Vagina (tissue), 2 donors: ENCODE data around the gene ADAMTS15. TPM values are rescaled to one million over a fixed set of nuclear protein-coding genes. Genes with fewer than 3 reads are reported as not detected.

Experiments used
- DNase-seq, 2 donors: peaks; one replicate each; pipeline ENCODE4 v3.0.0-alpha.2; 2017; ENCODE audit errors: extremely low spot score in 2 of 2
- H3K27ac ChIP-seq: fragments of 200-600 bp; sonication (generic); one replicate; pipeline ENCODE4 v1.5.1; 2019
- H3K27me3 ChIP-seq: fragments of 200-600 bp; sonication (generic); one replicate; pipeline ENCODE4 v1.5.1; 2019
- H3K36me3 ChIP-seq, 2 donors: fragments of 200-600 bp; sonication (generic); one replicate each; pipeline ENCODE4 v1.5.1; 2017 to 2019
- H3K4me1 ChIP-seq: fragments of 200-600 bp; sonication (generic); one replicate; pipeline ENCODE4 v1.5.1; 2019
- H3K4me3 ChIP-seq, 2 donors: fragments of 200-600 bp; sonication (generic); 1 replicate in 1 of 2; 2 replicates in 1 of 2; pipeline ENCODE4 v1.5.1; 2016 to 2019
- H3K9me3 ChIP-seq: fragments of 200-600 bp; sonication (generic); one replicate; pipeline ENCODE4 v1.5.1; 2019
- POLR2A ChIP-seq, 2 donors: fragments of 450-650 bp; IDR thresholded peaks; one replicate each; pipeline ENCODE4 v1.6.1; 2017; ENCODE audit warnings: antibody characterized with exemption in 2 of 2, mild to moderate bottlenecking in 2 of 2, moderate library complexity in 2 of 2
- POLR2AphosphoS5 ChIP-seq, 2 donors: sonication (generic); formaldehyde crosslinking; IDR thresholded peaks; one replicate each; pipeline ENCODE4 v1.9.0; 2017; ENCODE audit warnings: antibody characterized with exemption in 2 of 2, mild to moderate bottlenecking in 2 of 2, low read depth in 1 of 2; ENCODE audit not compliant: insufficient read depth in 1 of 2
- intact Hi-C: fragments of 100-400 bp; cut with DNase I; formaldehyde crosslinking; loops from one replicate; pipeline ENCODE4 v1.15.1; 2023
- total RNA-seq: library from RNA; depleted of rRNA; stranded (reverse); fragments of >200 nt; gene quantifications from one replicate; pipeline ENCODE4 v1.2.3, GENCODE V29; 2016
- TF ChIP-seq, protein P1 (sequence below), 3 experiments: fragments of 450-650 bp in 2 of 3; fragments of 200-600 bp in 1 of 3; sonication (generic) in 1 of 3; IDR thresholded peaks; one replicate each; pipeline ENCODE4 v1.5.1; 2017 to 2019; ENCODE audit warnings: antibody characterized with exemption in 3 of 3, mild to moderate bottlenecking in 2 of 3, moderate library complexity in 2 of 3

Gene ADAMTS15
- total RNA-seq, 1 donor from 2014 or later, result 12.0 TPM

GRCh38 chr11:130413405-130414106 lies 34.9 kb upstream of the ADAMTS15 start:
- TF ChIP-seq POLR2AphosphoS5 (IDR thresholded peaks at IDR 0.05; ENCODE audit: insufficient read depth in 1 of 2, low read depth in 1 of 2) (no peak), POLR2A (IDR thresholded peaks at IDR 0.05) (no peak)
- TF ChIP-seq, protein P1, sequence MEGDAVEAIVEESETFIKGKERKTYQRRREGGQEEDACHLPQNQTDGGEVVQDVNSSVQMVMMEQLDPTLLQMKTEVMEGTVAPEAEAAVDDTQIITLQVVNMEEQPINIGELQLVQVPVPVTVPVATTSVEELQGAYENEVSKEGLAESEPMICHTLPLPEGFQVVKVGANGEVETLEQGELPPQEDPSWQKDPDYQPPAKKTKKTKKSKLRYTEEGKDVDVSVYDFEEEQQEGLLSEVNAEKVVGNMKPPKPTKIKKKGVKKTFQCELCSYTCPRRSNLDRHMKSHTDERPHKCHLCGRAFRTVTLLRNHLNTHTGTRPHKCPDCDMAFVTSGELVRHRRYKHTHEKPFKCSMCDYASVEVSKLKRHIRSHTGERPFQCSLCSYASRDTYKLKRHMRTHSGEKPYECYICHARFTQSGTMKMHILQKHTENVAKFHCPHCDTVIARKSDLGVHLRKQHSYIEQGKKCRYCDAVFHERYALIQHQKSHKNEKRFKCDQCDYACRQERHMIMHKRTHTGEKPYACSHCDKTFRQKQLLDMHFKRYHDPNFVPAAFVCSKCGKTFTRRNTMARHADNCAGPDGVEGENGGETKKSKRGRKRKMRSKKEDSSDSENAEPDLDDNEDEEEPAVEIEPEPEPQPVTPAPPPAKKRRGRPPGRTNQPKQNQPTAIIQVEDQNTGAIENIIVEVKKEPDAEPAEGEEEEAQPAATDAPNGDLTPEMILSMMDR (IDR thresholded peaks at IDR 0.05), result no peak
- H3K27ac ChIP-seq, result no peak overlapping the region

GRCh38 chr11:130414107-130415080 lies 34.1 kb upstream of the ADAMTS15 start:
- no peak for DNase-seq
- H3K9me3 ChIP-seq, result no peaks in the 10 kb centered on the region
- H3K4me1 ChIP-seq, result no peaks in the 10 kb centered on the region
- no peaks in the 10 kb centered on the region for H3K36me3 ChIP-seq
- intact Hi-C loops, result no loop called here
- TF ChIP-seq POLR2AphosphoS5 (IDR thresholded peaks at IDR 0.05; ENCODE audit: insufficient read depth in 1 of 2, low read depth in 1 of 2) (no peak), POLR2A (IDR thresholded peaks at IDR 0.05) (no peak)
- TF ChIP-seq, protein P1 (IDR thresholded peaks at IDR 0.05), result no peak
- H3K27me3 ChIP-seq, result no peaks in the 10 kb centered on the region
- H3K27ac ChIP-seq, result no peak overlapping the region
- no peak overlapping the region for H3K4me3 ChIP-seq

More at GRCh38 chr11:130413405-130414106, 34.9 kb upstream of the ADAMTS15 start:
- Histone ChIP-seq H3K9me3 (no peaks in the 10 kb centered on the region), H3K4me1 (peaks cover 6% of the 10 kb centered on the region), H3K27me3 (no peaks in the 10 kb centered on the region), H3K36me3 (no peaks in the 10 kb centered on the region), H3K4me3 (no peak overlapping the region)
- intact Hi-C loops, result no loop called here
- DNase-seq, result no peak

DNA sequence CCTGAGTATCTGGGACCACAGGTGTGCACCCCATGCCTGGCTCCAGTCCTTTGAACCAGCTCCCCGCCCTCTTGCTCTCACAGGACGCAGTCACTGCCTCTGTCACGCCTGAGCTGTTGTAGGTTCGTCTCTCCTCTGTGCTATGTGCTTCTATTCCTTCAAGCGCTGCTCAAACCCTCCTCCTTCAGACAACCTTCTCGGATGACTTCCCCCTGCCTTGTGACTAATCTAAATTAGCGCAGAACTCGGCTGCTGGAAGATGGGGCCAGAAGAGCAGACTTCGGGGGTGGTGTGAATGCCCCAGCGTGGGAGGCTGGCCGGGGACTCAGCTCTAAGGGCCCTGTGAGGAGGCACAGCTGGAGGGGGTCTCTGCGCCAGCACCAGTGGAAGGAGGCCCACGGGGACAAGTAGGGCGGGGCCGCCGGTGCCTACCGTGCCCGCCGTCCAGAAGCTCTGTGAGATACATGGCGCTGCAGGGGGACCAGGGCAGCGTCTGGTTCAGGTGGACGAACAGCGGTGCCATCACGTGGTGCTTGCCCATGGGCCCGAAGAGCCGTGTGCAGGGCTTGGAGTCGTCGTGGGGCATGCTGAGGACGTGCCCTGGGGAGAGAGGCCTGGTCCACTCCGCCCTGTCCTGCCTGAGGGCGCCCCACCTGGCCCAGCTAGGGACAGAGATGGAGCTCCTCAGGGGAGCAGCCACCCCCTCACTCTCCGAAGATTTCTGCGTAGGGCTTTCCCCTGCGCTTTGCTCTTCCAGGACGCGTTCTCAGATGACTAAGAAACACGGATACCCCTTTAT lies 32.5 kb upstream of the ADAMTS15 start:
- no peak for TF ChIP-seq POLR2AphosphoS5 (IDR thresholded peaks at IDR 0.05; ENCODE audit: insufficient read depth in 1 of 2, low read depth in 1 of 2)
- no peak for TF ChIP-seq POLR2A (IDR thresholded peaks at IDR 0.05)
- TF ChIP-seq, protein P1 (IDR thresholded peaks at IDR 0.05), result no peak
- H3K9me3 ChIP-seq, result no peaks in the 10 kb centered on the region
- no peak for DNase-seq
- intact Hi-C loops, result no loop called here
- H3K36me3 ChIP-seq, result no peaks in the 10 kb centered on the region
- no peak overlapping the region for H3K4me3 ChIP-seq
- no peaks in the 10 kb centered on the region for H3K27me3 ChIP-seq
- H3K27ac ChIP-seq, result no peak overlapping the region
- H3K4me1 ChIP-seq, result no peaks in the 10 kb centered on the region

- Histone ChIP-seq H3K27me3 (no peaks in the 10 kb centered on the region), H3K9me3 (no peaks in the 10 kb centered on the region), H3K4me1 (no peaks in the 10 kb centered on the region), H3K27ac (no peak overlapping the region), H3K36me3 (no peaks in the 10 kb centered on the region), H3K4me3 (no peak overlapping the region)
- no peak for DNase-seq
- intact Hi-C loops, result no loop called here
- TF ChIP-seq POLR2AphosphoS5 (IDR thresholded peaks at IDR 0.05; ENCODE audit: insufficient read depth in 1 of 2, low read depth in 1 of 2), result no peak
- TF ChIP-seq POLR2A (IDR thresholded peaks at IDR 0.05), result no peak
- TF ChIP-seq, protein P1 (IDR thresholded peaks at IDR 0.05), result no peak
Observed at GRCh38 chr11:130416530-130416882, 31.9 kb upstream of the ADAMTS15 start.
